Activated naive CD4-positive, alpha-beta T cell treated with anti-CD3 and anti-CD28 coated beads, Interleukin-2, amount 50 U/mL, for 72 hours (primary cell): Measurements from ENCODE around the gene SPATA24. TPM values are rescaled to one million over a fixed set of nuclear protein-coding genes. Genes with fewer than 3 reads are reported as not detected.
"Not testable (repeated sequence)": the region's sequence is repeated elsewhere in the genome, so short reads cannot be mapped to it uniquely, and the experiment has no call there.

Experiments used
- ATAC-seq, 2 donors: fragments of 150-1000 bp; cut with Tn5 transposase; 2 replicates each; pipeline ENCODE4 v1.10.0; 2021; ENCODE audit warnings: mild to moderate bottlenecking in 2 of 2, moderate library complexity in 2 of 2
- DNase-seq, 2 donors: peaks; one replicate each; pipeline ENCODE4 v3.0.0; 2021 to 2022; ENCODE audit warnings: low spot score in 2 of 2
- H3K27ac Mint-ChIP-seq, 2 donors: one replicate each; pipeline ENCODE4 v1.8.0; 2022; ENCODE audit warnings: mild to moderate bottlenecking in 2 of 2, mixed read lengths in 2 of 2
- H3K36me3 Mint-ChIP-seq, 2 donors: one replicate each; pipeline ENCODE4 v1.8.0; 2022; ENCODE audit warnings: mixed read lengths in 2 of 2
- H3K9me3 Mint-ChIP-seq, 2 donors: one replicate each; pipeline ENCODE4 v1.8.0; 2022; ENCODE audit warnings: mixed read lengths in 2 of 2
- total RNA-seq, 2 donors: library from RNA; stranded (reverse); gene quantifications; one replicate each; pipeline ENCODE4 v1.2.3, GENCODE V29; 2022

Gene SPATA24
- total RNA-seq, 2 donors from 2014 or later: 6.8 to 8.9 TPM

DNA sequence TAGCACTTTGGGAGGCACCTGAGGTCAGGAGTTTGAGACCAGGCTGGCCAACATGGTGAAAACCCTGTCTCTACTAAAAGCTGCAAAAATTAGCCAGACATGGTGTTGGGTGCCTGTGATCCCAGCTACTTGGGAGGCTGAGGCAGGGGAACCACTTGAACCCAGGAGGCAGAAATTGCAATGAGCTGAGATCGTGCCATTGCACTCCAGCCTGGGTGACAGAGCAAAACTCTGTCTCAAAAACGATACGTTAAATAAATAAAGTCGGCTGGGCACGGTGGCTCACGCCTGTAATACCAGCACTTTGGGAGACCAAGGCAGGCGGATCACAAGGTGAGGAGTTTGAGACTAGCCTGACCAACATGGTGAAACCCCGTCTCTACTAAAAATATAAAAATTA is 48.0 kb downstream of the SPATA24 start:
- H3K9me3 Mint-ChIP-seq, H3K36me3 Mint-ChIP-seq, DNase-seq, ATAC-seq, H3K27ac Mint-ChIP-seq: not testable (repeated sequence)

GRCh38 chr5:139354186-139354585 is 49.7 kb downstream of the SPATA24 start:
- no peak for ATAC-seq
- H3K36me3 Mint-ChIP-seq: peaks cover 0 to 9% of the 10 kb centered on the region in 2 donors
- no peak overlapping the region for H3K27ac Mint-ChIP-seq
- DNase-seq: no peak
- H3K9me3 Mint-ChIP-seq: no peaks in the 10 kb centered on the region

- H3K36me3 Mint-ChIP-seq: peaks cover 6 to 16% of the 10 kb centered on the region in 2 donors
- not testable (repeated sequence) for H3K27ac Mint-ChIP-seq, DNase-seq, H3K9me3 Mint-ChIP-seq
- peak in 1 of 2 donors; percentile 14 for ATAC-seq
Observed at GRCh38 chr5:139347863-139348262, 56.0 kb downstream of the SPATA24 start.

Other genes starting within 250 kb of the SPATA24 start
- 10 to 100 TPM; 29.7 to 31.4 TPM for gene SIL1, start 205.7 kb downstream of the SPATA24 start, total RNA-seq
- gene MATR3, start 110.3 kb downstream of the SPATA24 start, total RNA-seq: 100 to 1,000 TPM; 160 to 182 TPM
- 100 to 1,000 TPM in 1 of 2 donors, 10 to 100 TPM in 1; 85.7 to 111 TPM for gene PAIP2, start 62.2 kb downstream of the SPATA24 start, total RNA-seq
- 1 to 10 TPM in 1 of 2 donors, under 1 TPM in 1; 0.25 to 2.3 TPM for gene SLC23A1, start 20.8 kb downstream of the SPATA24 start, total RNA-seq
- gene MZB1, start 14.2 kb downstream of the SPATA24 start, total RNA-seq: 10 to 100 TPM; 14.2 to 24.1 TPM
- 1 to 10 TPM; 3.3 to 4.3 TPM for gene PROB1, start 9.0 kb downstream of the SPATA24 start, total RNA-seq
- gene DNAJC18, start 35.4 kb upstream of the SPATA24 start, total RNA-seq: 10 to 100 TPM; 13.5 to 47.3 TPM
- gene ECSCR, start 58.7 kb upstream of the SPATA24 start, total RNA-seq: 1 to 10 TPM in 1 of 2 donors, not detected in 1; 1.9 TPM
- gene SMIM33, start 66.9 kb upstream of the SPATA24 start, total RNA-seq: under 1 TPM; 0.11 to 0.53 TPM
- gene STING1, start 78.7 kb upstream of the SPATA24 start, total RNA-seq: 100 to 1,000 TPM; 128 to 254 TPM
- 100 to 1,000 TPM; 232 to 249 TPM for gene UBE2D2, start 157.2 kb upstream of the SPATA24 start, total RNA-seq
- gene CXXC5, start 244.3 kb upstream of the SPATA24 start, total RNA-seq: 1 to 10 TPM; 1.8 to 3.5 TPM